ENCODE measurements around the gene MBD4. TPM values are rescaled to one million over a fixed set of nuclear protein-coding genes. Genes with fewer than 3 reads are reported as not detected.

The MBD4 gene
- total and polyA plus RNA-seq, 10 of the 15 experiments (the other 5 are each of a cell fraction or from before 2014, with no cell fraction given) = 17.7 to 59.0 (median 49.0) TPM

GRCh38 chr3:129424185-129424841 lies 15.4 kb downstream of the MBD4 start:
- Histone ChIP-seq H3K27ac (ENCODE audit: control insufficient read depth, insufficient read depth) (peak overlapping the region; percentile 66), H3K27me3 (replicated peaks in 1 of 2; ENCODE audit: control insufficient read depth in 2 of 2, insufficient read depth in 2 of 2, low read length in 1 of 2) (no peaks in the 10 kb centered on the region), H3K4me1 (ENCODE audit: control insufficient read depth, insufficient read depth, low read length) (peaks cover 26% of the 10 kb centered on the region), H2AFZ (ENCODE audit: control insufficient read depth, low read depth, low read length) (peak overlapping the region; percentile 77), H3K9me3 (replicated peaks; ENCODE audit: control insufficient read depth, insufficient read depth, low read length) (peaks cover 2% of the 10 kb centered on the region; the same call in 2 of the 3 replicates), H3K79me2 (ENCODE audit: control insufficient read depth, insufficient read depth, low read length) (no peaks in the 10 kb centered on the region), H3K4me3 (no peak overlapping the region), H3K4me2 (ENCODE audit: control insufficient read depth, insufficient read depth) (peak overlapping the region; percentile 22; the same call in 1 of the 2 replicates), H3K9ac (ENCODE audit: control insufficient read depth, insufficient read depth, low read length) (no peak overlapping the region), H3K36me3 (ENCODE audit: control insufficient read depth in 2 of 2, insufficient read depth in 2 of 2, low read length in 1 of 2) (no peaks in the 10 kb centered on the region; a peak in 1 of 4 replicates), H4K20me1 (ENCODE audit: control insufficient read depth, insufficient read depth) (no peaks in the 10 kb centered on the region)
- WGBS (ENCODE audit: insufficient coverage, insufficient replicate concordance, low lambda C conversion rate, missing lambda C conversion rate) = 10% methylated on average over 4 of the region's 4 CpGs
- SMC1A ChIA-PET (ENCODE audit: uncharacterized antibody, unreplicated experiment) = interaction anchor here (1.8 to 2.2 kb wide), 3 partner anchors 11 to 17 kb away, joined by 8 to 19 read pairs (median 11); no protein-coding TSS in a partner anchor
- FAIRE-seq (no peak), DNase-seq (ENCODE audit: low read depth, low spot score) (peak; percentile 66), ATAC-seq (peak; percentile 92)
- POLR2A ChIA-PET = interaction anchor here (2.1 kb wide), 1 partner anchor 11 kb away, joined by 8 read pairs; no protein-coding TSS in a partner anchor
- intact Hi-C loops (cut with micrococcal nuclease; ENCODE audit: unreplicated experiment) (no loop called here), in situ Hi-C loops (cut with MboI) (no loop called here)
- RAD21 ChIA-PET (ENCODE audit: unreplicated experiment) = interaction anchor here (2.2 kb wide), 1 partner anchor 11 kb away, joined by 15 read pairs; no protein-coding TSS in a partner anchor
- BruUV-seq (replicated peaks) = TSS peak; percentile 96
- CTCF ChIA-PET = interaction anchor here (1.5 to 1.9 kb wide), 4 partner anchors 11 to 41 kb away, joined by 6 to 29 read pairs (median 6); partner anchors contain the start of gene IFT122
- peak; percentile 42 to 65; a peak in 3 of 4 replicates for TF ChIP-seq IKZF2 (IDR thresholded peaks at IDR 0.05)
- TF ChIP-seq, protein P1, sequence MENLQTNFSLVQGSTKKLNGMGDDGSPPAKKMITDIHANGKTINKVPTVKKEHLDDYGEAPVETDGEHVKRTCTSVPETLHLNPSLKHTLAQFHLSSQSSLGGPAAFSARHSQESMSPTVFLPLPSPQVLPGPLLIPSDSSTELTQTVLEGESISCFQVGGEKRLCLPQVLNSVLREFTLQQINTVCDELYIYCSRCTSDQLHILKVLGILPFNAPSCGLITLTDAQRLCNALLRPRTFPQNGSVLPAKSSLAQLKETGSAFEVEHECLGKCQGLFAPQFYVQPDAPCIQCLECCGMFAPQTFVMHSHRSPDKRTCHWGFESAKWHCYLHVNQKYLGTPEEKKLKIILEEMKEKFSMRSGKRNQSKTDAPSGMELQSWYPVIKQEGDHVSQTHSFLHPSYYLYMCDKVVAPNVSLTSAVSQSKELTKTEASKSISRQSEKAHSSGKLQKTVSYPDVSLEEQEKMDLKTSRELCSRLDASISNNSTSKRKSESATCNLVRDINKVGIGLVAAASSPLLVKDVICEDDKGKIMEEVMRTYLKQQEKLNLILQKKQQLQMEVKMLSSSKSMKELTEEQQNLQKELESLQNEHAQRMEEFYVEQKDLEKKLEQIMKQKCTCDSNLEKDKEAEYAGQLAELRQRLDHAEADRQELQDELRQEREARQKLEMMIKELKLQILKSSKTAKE (IDR thresholded peaks at IDR 0.05; ENCODE audit: low read depth, poor library complexity, severe bottlenecking) = peak; percentile 31
- TF ChIP-seq SREBF1 (IDR thresholded peaks at IDR 0.05; ENCODE audit: low read length) = no peak
- TF ChIP-seq RAD21 (IDR thresholded peaks at IDR 0.05; ENCODE audit: insufficient read depth, low read depth, low read length) = no peak
- no peak for TF ChIP-seq MYC (IDR thresholded peaks at IDR 0.05; ENCODE audit: insufficient read depth, insufficient read length, insufficient replicate concordance, low read length, severe bottlenecking)
- TF ChIP-seq IKZF1 (conservative IDR thresholded peaks at IDR 0.05) = peak; percentile 23; the same call in 1 of the 2 replicates
- TF ChIP-seq PML (IDR thresholded peaks at IDR 0.05; ENCODE audit: low read length) = 0 out of 2 replicates have a peak, but pooled peaks have one; percentile 16
- peak; percentile 61; the same call in 1 of the 2 replicates for TF ChIP-seq RUNX3 (IDR thresholded peaks at IDR 0.05; ENCODE audit: low read length)
- peak; percentile 49 for TF ChIP-seq NBN (IDR thresholded peaks at IDR 0.05)
- TF ChIP-seq ZNF217 (IDR thresholded peaks at IDR 0.05) = peak; percentile 79
- peak; percentile 25; the same call in 1 of the 2 replicates for TF ChIP-seq JUNB (IDR thresholded peaks at IDR 0.05)
- TF ChIP-seq ETV6 (conservative IDR thresholded peaks at IDR 0.05 in 1 of 2, IDR thresholded peaks at IDR 0.05 in 1 of 2; ENCODE audit: borderline replicate concordance in 1 of 2, low read depth in 1 of 2) = peak in 1 of 2 experiments; percentile 51; a peak in 1 of 4 replicates
- TF ChIP-seq, protein P2, sequence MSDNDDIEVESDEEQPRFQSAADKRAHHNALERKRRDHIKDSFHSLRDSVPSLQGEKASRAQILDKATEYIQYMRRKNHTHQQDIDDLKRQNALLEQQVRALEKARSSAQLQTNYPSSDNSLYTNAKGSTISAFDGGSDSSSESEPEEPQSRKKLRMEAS (IDR thresholded peaks at IDR 0.05; ENCODE audit: low read depth, low read length) = no peak
- TF ChIP-seq MTA2 (IDR thresholded peaks at IDR 0.05; ENCODE audit: low read depth) = 0 out of 2 replicates have a peak, but pooled peaks have one; percentile 35
- TF ChIP-seq PKNOX1 (IDR thresholded peaks at IDR 0.05) = no peak
- no peak for TF ChIP-seq POLR2AphosphoS5 (IDR thresholded peaks at IDR 0.05; ENCODE audit: low read length)
- 0 out of 2 replicates have a peak, but pooled peaks have one; percentile 18 for TF ChIP-seq GATAD2B (conservative IDR thresholded peaks at IDR 0.05; ENCODE audit: low read depth)
- peak in 1 of 2 experiments; percentile 48; a peak in 1 of 4 replicates for TF ChIP-seq BHLHE40 (IDR thresholded peaks at IDR 0.05; ENCODE audit: borderline replicate concordance in 1 of 2, low read depth in 2 of 2, low read length in 1 of 2)
- peak; percentile 66 for TF ChIP-seq ATF7 (IDR thresholded peaks at IDR 0.05; ENCODE audit: low read depth)
- 0 out of 2 replicates have a peak, but pooled peaks have one; percentile 70 for TF ChIP-seq DPF2 (IDR thresholded peaks at IDR 0.05)
- peak; percentile 83; the same call in 1 of the 2 replicates for TF ChIP-seq CBX5 (IDR thresholded peaks at IDR 0.05; ENCODE audit: low read depth)

All from GM12878 (cell line).